Activated CD8-positive, alpha-beta T cell treated with anti-CD3 and anti-CD28 coated beads for 36 hours (primary cell): ENCODE results near the gene KCNMA1. TPM values are rescaled to one million over a fixed set of nuclear protein-coding genes. Genes with fewer than 3 reads are reported as not detected.

ENCODE experiments used
- ATAC-seq: fragments of 200-7000 bp; cut with Tn5 transposase; one replicate; pipeline ENCODE4 v1.10.0; 2021; ENCODE audit warnings: mild to moderate bottlenecking, moderate library complexity
- CTCF ChIA-PET: fragments of 350-600 bp; sonication (Branson Sonifier 250); formaldehyde crosslinking; loops from one replicate; lab custom pipeline; 2021; ENCODE audit warnings: antibody characterized with exemption; lab: Charles Lee
- POLR2A ChIA-PET: fragments of 350-600 bp; sonication (Branson Sonifier 250); formaldehyde crosslinking; loops from one replicate; lab custom pipeline; 2021; ENCODE audit warnings: antibody characterized with exemption; lab: Charles Lee
- DNase-seq: peaks from one replicate; pipeline ENCODE4 v3.0.0-alpha.2; 2020
- H3K27ac Mint-ChIP-seq: one replicate; pipeline ENCODE4 v1.8.0; 2021; ENCODE audit warnings: mild to moderate bottlenecking, mixed read lengths
- H3K27me3 Mint-ChIP-seq: one replicate; pipeline ENCODE4 v1.8.0; 2021; ENCODE audit warnings: mixed read lengths
- H3K36me3 Mint-ChIP-seq: one replicate; pipeline ENCODE4 v1.8.0; 2021; ENCODE audit warnings: low read depth, mixed read lengths
- H3K4me1 Mint-ChIP-seq: one replicate; pipeline ENCODE4 v1.8.0; 2021; ENCODE audit warnings: low read depth, mixed read lengths
- H3K4me3 Mint-ChIP-seq: one replicate; pipeline ENCODE4 v1.8.0; 2021; ENCODE audit warnings: mild to moderate bottlenecking, moderate library complexity, mixed read lengths
- H3K9me3 Mint-ChIP-seq: one replicate; pipeline ENCODE4 v1.8.0; 2021; ENCODE audit warnings: mixed read lengths
- intact Hi-C: fragments of 100-400 bp; cut with micrococcal nuclease; formaldehyde crosslinking; loops from one replicate; pipeline ENCODE4 v1.10.0; 2022
- total RNA-seq, 2 experiments: library from RNA; stranded (reverse); gene quantifications; one replicate each; pipeline ENCODE4 v1.2.3, GENCODE V29; 2021
- TF ChIP-seq, protein P1 (sequence below): fragments of 200-600 bp; IDR thresholded peaks from one replicate; pipeline ENCODE4 v1.8.0; 2022; ENCODE audit warnings: antibody characterized with exemption, mild to moderate bottlenecking

The KCNMA1 gene
- total RNA-seq, 2 experiments from 2014 or later = 0.18 TPM; not detected in 1

DNA sequence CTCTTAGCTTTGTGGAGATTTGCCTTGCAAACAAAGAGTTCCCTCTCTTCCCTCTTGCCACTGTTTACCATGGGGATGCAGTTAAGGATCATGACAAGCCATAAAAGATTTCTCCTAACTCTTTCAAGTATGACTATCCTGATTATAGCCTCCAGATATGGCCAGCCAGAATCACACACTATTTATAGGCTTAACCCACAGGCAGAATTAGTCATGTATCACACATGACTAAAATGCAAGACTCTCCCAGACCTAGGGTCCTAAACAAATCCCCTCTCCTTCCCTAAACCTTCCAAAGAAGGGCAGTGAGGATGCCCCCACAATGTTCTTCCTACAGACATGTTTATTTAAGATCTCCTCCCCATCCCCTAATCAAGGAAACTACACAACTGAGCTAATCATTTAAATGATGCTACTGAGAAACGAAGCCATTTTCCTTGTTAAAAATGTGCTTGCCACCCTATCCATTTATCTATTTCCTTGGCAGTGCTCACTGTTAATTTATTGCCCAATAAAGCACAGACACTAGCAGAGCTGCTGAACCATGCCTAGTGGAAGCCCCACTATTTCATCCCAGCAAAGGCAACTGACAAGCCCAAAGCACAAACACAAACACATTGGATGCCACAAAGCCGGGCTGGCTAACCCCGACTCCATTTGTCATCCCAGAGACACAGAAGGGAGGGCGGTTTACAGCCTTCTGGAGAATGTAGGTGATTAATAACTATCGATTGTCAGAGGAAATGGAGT lies 363.4 kb downstream of the KCNMA1 start:
- Mint-ChIP-seq H3K27me3 (no peaks in the 10 kb centered on the region), H3K36me3 (no peaks in the 10 kb centered on the region), H3K4me1 (peaks cover 13% of the 10 kb centered on the region), H3K27ac (no peak overlapping the region), H3K4me3 (no peak overlapping the region), H3K9me3 (peaks cover 1% of the 10 kb centered on the region)
- intact Hi-C loops = no loop called here
- ChIA-PET CTCF (no interaction called here), POLR2A (interaction anchor here (0.5 kb wide), 1 partner anchor 851 kb away, joined by 3 read pairs; no protein-coding TSS in a partner anchor)
- DNase-seq (no peak), ATAC-seq (no peak)
- TF ChIP-seq, protein P1, sequence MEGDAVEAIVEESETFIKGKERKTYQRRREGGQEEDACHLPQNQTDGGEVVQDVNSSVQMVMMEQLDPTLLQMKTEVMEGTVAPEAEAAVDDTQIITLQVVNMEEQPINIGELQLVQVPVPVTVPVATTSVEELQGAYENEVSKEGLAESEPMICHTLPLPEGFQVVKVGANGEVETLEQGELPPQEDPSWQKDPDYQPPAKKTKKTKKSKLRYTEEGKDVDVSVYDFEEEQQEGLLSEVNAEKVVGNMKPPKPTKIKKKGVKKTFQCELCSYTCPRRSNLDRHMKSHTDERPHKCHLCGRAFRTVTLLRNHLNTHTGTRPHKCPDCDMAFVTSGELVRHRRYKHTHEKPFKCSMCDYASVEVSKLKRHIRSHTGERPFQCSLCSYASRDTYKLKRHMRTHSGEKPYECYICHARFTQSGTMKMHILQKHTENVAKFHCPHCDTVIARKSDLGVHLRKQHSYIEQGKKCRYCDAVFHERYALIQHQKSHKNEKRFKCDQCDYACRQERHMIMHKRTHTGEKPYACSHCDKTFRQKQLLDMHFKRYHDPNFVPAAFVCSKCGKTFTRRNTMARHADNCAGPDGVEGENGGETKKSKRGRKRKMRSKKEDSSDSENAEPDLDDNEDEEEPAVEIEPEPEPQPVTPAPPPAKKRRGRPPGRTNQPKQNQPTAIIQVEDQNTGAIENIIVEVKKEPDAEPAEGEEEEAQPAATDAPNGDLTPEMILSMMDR = no peak

DNA sequence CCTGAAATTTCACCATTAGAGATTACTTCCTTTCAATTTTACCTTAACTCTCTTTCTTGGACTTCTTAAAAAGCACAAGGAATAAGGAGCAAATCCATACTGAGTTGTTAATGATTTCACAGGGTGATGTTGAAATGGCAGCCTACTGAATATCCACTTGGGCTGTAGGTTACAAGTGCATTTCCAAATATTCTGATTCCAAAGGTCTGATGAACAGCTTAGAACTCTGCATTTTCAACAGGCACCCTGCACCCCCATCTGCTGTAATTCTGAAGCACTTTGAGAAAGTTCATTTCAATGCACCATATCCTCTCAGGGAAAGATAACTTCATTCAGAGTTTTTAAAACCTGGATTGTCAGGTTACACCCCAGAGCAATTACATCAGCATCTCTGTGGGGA lies 368.4 kb downstream of the KCNMA1 start:
- POLR2A ChIA-PET = no interaction called here
- H3K9me3 Mint-ChIP-seq = no peaks in the 10 kb centered on the region
- DNase-seq = no peak

DNA sequence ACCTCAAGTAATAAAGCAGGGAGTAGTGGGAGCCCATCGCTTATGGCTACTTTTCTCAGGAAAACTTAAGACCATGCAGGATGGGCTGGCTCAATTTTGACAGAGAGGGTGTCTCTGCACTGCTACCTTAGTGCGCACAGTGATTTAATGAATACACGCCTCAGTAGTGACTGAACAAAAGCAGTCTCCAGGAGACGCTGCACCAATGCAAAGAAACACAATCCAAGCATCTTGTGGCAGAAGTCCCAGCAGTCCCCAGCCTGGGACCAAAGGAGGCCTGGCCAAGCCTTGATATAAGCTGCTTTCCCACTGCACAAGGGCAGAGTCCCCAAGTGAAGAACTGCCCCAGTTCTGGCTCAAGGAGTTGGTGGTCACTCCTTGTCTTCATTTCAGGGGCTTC lies 368.9 kb downstream of the KCNMA1 start:
- no peak for DNase-seq
- ChIA-PET POLR2A (no interaction called here), CTCF (no interaction called here)
- ATAC-seq = no peak
- H3K9me3 Mint-ChIP-seq = no peaks in the 10 kb centered on the region
- no peak overlapping the region for H3K4me3 Mint-ChIP-seq
- H3K27me3 Mint-ChIP-seq = no peaks in the 10 kb centered on the region
- intact Hi-C loops = no loop called here
- peaks cover 19% of the 10 kb centered on the region for H3K4me1 Mint-ChIP-seq
- TF ChIP-seq, protein P1 = no peak
- H3K36me3 Mint-ChIP-seq = no peaks in the 10 kb centered on the region
- no peak overlapping the region for H3K27ac Mint-ChIP-seq

More for the DNA sequence above, 368.4 kb downstream of the KCNMA1 start:
- H3K27ac Mint-ChIP-seq = no peak overlapping the region
- intact Hi-C loops = no loop called here
- H3K4me3 Mint-ChIP-seq = no peak overlapping the region
- no peaks in the 10 kb centered on the region for H3K36me3 Mint-ChIP-seq
- peaks cover 15% of the 10 kb centered on the region for H3K4me1 Mint-ChIP-seq
- TF ChIP-seq, protein P1 = no peak
- CTCF ChIA-PET = interaction anchor here (1.6 kb wide), 1 partner anchor 18 kb away, joined by 6 read pairs; no protein-coding TSS in a partner anchor
- H3K27me3 Mint-ChIP-seq = no peaks in the 10 kb centered on the region
- ATAC-seq = no peak

DNA sequence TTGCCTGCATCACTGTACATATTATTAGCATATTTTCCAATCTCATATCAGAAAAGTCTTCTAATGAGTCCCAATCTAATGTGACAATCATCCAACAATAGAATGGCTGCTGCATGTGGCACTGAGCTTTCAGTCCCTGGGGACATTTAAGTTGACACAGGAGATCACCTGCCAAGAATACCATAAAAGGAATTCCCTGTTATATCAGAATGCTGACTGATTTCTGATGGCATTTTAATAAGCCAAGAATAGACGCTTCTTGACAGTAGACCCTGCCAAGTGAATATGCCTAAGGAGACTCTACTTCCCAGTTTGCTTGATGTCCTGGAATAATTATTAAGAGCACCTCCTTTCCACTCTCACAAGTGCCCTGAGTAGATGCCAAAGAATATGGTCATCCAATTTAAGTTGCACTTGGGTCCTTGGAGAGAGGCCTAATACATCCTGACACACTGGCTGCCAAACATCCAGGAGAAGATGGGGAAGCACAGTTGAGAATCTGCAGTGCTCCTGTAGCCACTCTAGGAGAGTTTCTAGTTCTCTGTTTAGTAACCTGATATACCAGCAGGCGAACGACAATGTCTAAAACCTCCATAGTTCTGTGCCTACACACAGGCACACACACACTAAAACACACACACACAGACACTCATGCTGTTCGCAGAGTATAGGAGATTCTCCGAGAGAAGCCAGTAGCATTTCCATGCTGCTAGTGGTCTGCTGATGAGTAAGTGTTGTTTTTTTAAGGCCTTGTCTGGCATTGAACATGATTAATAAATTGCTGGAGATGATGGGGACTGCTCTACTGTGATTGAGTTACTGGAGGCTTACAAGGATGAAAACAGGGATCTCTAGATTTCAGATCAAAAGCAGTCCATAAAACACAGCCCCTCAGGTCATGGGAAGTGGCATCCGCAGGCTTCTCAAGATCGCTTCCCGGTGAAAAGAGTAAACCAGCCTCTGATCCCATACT lies 369.6 kb downstream of the KCNMA1 start:
- no peaks in the 10 kb centered on the region for H3K27me3 Mint-ChIP-seq
- TF ChIP-seq, protein P1 = no peak
- no peak overlapping the region for H3K27ac Mint-ChIP-seq
- H3K4me1 Mint-ChIP-seq = peaks cover 27% of the 10 kb centered on the region
- no peak overlapping the region for H3K4me3 Mint-ChIP-seq
- H3K36me3 Mint-ChIP-seq = no peaks in the 10 kb centered on the region
- ChIA-PET CTCF (interaction anchor here (1.4 kb wide), 1 partner anchor 15 kb away, joined by 4 read pairs; no protein-coding TSS in a partner anchor), POLR2A (no interaction called here)
- ATAC-seq (no peak), DNase-seq (no peak)
- no peaks in the 10 kb centered on the region for H3K9me3 Mint-ChIP-seq
- intact Hi-C loops = no loop called here
